Measurements from ENCODE around the gene USE1.

Gene USE1

GRCh38 chr19:17205237-17206140, 9.7 kb upstream of the USE1 start:
- DNase-seq (ENCODE audit: insufficient read length, low spot score) (peak; percentile 84), FAIRE-seq (no peak)
- TF ChIP-seq CTCF (IDR thresholded peaks at IDR 0.05; ENCODE audit: insufficient read depth, missing control alignments) = peak; percentile 58

- TF ChIP-seq CTCF (IDR thresholded peaks at IDR 0.05; ENCODE audit: insufficient read depth, missing control alignments) = no peak
- no peak for FAIRE-seq
- DNase-seq (ENCODE audit: insufficient read length, low spot score) = no peak
Observed at GRCh38 chr19:17206736-17207581, 8.2 kb upstream of the USE1 start.

- DNase-seq (ENCODE audit: insufficient read length, low spot score) (no peak), FAIRE-seq (no peak)
- TF ChIP-seq CTCF (IDR thresholded peaks at IDR 0.05; ENCODE audit: insufficient read depth, missing control alignments) = no peak
Observed at GRCh38 chr19:17209126-17210036, 5.8 kb upstream of the USE1 start.

- FAIRE-seq (no peak), DNase-seq (ENCODE audit: insufficient read length, low spot score) (no peak)
- TF ChIP-seq CTCF (IDR thresholded peaks at IDR 0.05; ENCODE audit: insufficient read depth, missing control alignments) = no peak
Observed at GRCh38 chr19:17210296-17210695, 4.9 kb upstream of the USE1 start.

- no peak for DNase-seq (ENCODE audit: insufficient read length, low spot score)
- no peak for FAIRE-seq
- TF ChIP-seq CTCF (IDR thresholded peaks at IDR 0.05; ENCODE audit: insufficient read depth, missing control alignments) = no peak
Observed at GRCh38 chr19:17211547-17212446, 3.4 kb upstream of the USE1 start.

- FAIRE-seq (no peak), DNase-seq (ENCODE audit: insufficient read length, low spot score) (no peak)
- no peak for TF ChIP-seq CTCF (IDR thresholded peaks at IDR 0.05; ENCODE audit: insufficient read depth, missing control alignments)
Observed at GRCh38 chr19:17213334-17213733, 1.8 kb upstream of the USE1 start.

All from D721Med (cell line).